IMR-90 (cell line): ENCODE measurements around the gene FYB2. TPM values are rescaled to one million over a fixed set of nuclear protein-coding genes. Genes with fewer than 3 reads are reported as not detected.
A peak's percentile ranks its signal among the peaks of the same experiment; 100 is the strongest.

Source experiments
- ATAC-seq: fragments of 200-7000 bp; cut with Tn5 transposase; 2 replicates; pipeline ENCODE4 v1.9.1; 2020; ENCODE audit warnings: low read depth, mild to moderate bottlenecking, moderate library complexity
- BruUV-seq: library from RNA; stranded (reverse); fragments of 400-500 nt; replicated peaks from 2 replicates; lab custom pipeline; 2021; lab: Mats Ljungman, UMichigan
- CTCF ChIA-PET: fragments of 300-600 bp; formaldehyde crosslinking; extraction: SDS; loops from one replicate; lab custom pipeline; 2021; ENCODE audit warnings: antibody characterized with exemption; lab: Yijun Ruan, JAX
- POLR2A ChIA-PET: fragments of 300-600 bp; sonication (Branson Sonifier 250); formaldehyde crosslinking; loops from one replicate; lab custom pipeline; 2022; ENCODE audit warnings: antibody characterized with exemption; ENCODE audit not compliant: unreplicated experiment; lab: Charles Lee
- DNase-seq: peaks from one replicate; pipeline ENCODE4 v3.0.0; 2013
- H2AFZ ChIP-seq: replicated peaks from 2 replicates; pipeline ENCODE3; 2013; ENCODE audit warnings: low read length, mild to moderate bottlenecking; ENCODE audit not compliant: poor library complexity
- H2AK5ac ChIP-seq: 2 replicates; pipeline ENCODE4 v1.6.1; 2013; ENCODE audit warnings: low read depth, low read length, inconsistent platforms
- H2AK9ac ChIP-seq: replicated peaks from 2 replicates; pipeline ENCODE3; 2013; ENCODE audit warnings: mild to moderate bottlenecking, low read depth, low read length, moderate library complexity; ENCODE audit not compliant: poor library complexity
- H2BK120ac ChIP-seq: 2 replicates; pipeline ENCODE4 v1.6.1; 2013; ENCODE audit warnings: low read depth, low read length, inconsistent platforms
- H2BK15ac ChIP-seq: 3 replicates; pipeline ENCODE4 v1.6.1; 2013; ENCODE audit warnings: low read depth, low read length, inconsistent platforms
- H2BK20ac ChIP-seq: 2 replicates; pipeline ENCODE4 v1.6.1; 2013; ENCODE audit warnings: low read depth, mild to moderate bottlenecking, inconsistent platforms, low read length, moderate library complexity
- H2BK5ac ChIP-seq: 2 replicates; pipeline ENCODE4 v1.6.1; 2013; ENCODE audit warnings: mild to moderate bottlenecking, low read depth, low read length, inconsistent platforms; ENCODE audit not compliant: poor library complexity, severe bottlenecking
- H3K14ac ChIP-seq: replicated peaks from 2 replicates; pipeline ENCODE4 v1.6.1; 2013; ENCODE audit warnings: low read depth, low read length, inconsistent platforms
- H3K18ac ChIP-seq: 2 replicates; pipeline ENCODE4 v1.6.1; 2013; ENCODE audit warnings: low read depth, low read length, control low read depth
- H3K23ac ChIP-seq: 2 replicates; pipeline ENCODE4 v1.6.1; 2013; ENCODE audit warnings: low read depth, low read length, inconsistent platforms
- H3K27ac ChIP-seq: 2 replicates; pipeline ENCODE4 v1.5.1; 2013; ENCODE audit warnings: mild to moderate bottlenecking, control low read depth, low read length; ENCODE audit not compliant: insufficient read depth
- H3K27me3 ChIP-seq: 2 replicates; pipeline ENCODE4 v1.6.1; 2013; ENCODE audit warnings: low read length; ENCODE audit not compliant: control insufficient read depth, insufficient read depth
- H3K36me3 ChIP-seq: 2 replicates; pipeline ENCODE4 v1.6.1; 2013; ENCODE audit warnings: low read length, mixed read lengths; ENCODE audit not compliant: control insufficient read depth, insufficient read depth
- H3K4ac ChIP-seq: 2 replicates; pipeline ENCODE4 v1.6.1; 2013; ENCODE audit warnings: low read depth, low read length, inconsistent platforms
- H3K4me1 ChIP-seq: 2 replicates; pipeline ENCODE4 v1.6.1; 2013; ENCODE audit warnings: low read length, mixed read lengths; ENCODE audit not compliant: control insufficient read depth, insufficient read depth
- H3K4me2 ChIP-seq: 2 replicates; pipeline ENCODE4 v1.6.1; 2013; ENCODE audit warnings: low read depth, mild to moderate bottlenecking, control low read depth, low read length, moderate library complexity
- H3K4me3 ChIP-seq: 2 replicates; pipeline ENCODE4 v1.5.1; 2013; ENCODE audit warnings: low read depth, mild to moderate bottlenecking, control low read depth, low read length, moderate library complexity; ENCODE audit not compliant: insufficient read depth
- H3K56ac ChIP-seq: 2 replicates; pipeline ENCODE4 v1.6.1; 2013; ENCODE audit warnings: low read length, inconsistent platforms; ENCODE audit not compliant: insufficient read depth; ENCODE audit errors: extremely low read depth
- H3K79me1 ChIP-seq, 2 experiments: 2 replicates each; pipeline ENCODE4 v1.6.1; 2013; ENCODE audit warnings: low read length in 2 of 2, inconsistent platforms in 1 of 2, low read depth in 1 of 2
- H3K9ac ChIP-seq: 2 replicates; pipeline ENCODE4 v1.6.1; 2013; ENCODE audit warnings: low read depth, low read length, control low read depth
- H3K9me1 ChIP-seq: 2 replicates; pipeline ENCODE4 v1.6.1; 2013; ENCODE audit warnings: low read length, inconsistent platforms; ENCODE audit not compliant: insufficient read depth
- H3K9me3 ChIP-seq: 2 replicates; pipeline ENCODE4 v1.6.1; 2013; ENCODE audit warnings: low read length; ENCODE audit not compliant: control insufficient read depth, insufficient read depth
- H4K20me1 ChIP-seq: 2 replicates; pipeline ENCODE4 v1.6.1; 2013; ENCODE audit warnings: low read length, inconsistent platforms; ENCODE audit not compliant: insufficient read depth
- H4K5ac ChIP-seq: 2 replicates; pipeline ENCODE4 v1.6.1; 2013; ENCODE audit warnings: mild to moderate bottlenecking, low read depth, low read length, control low read depth
- H4K8ac ChIP-seq, 2 experiments: 2 replicates each; pipeline ENCODE4 v1.6.1; 2013; ENCODE audit warnings: low read depth in 2 of 2, low read length in 2 of 2, control low read depth in 1 of 2, inconsistent platforms in 1 of 2
- H4K91ac ChIP-seq: 2 replicates; pipeline ENCODE4 v1.6.1; 2013; ENCODE audit warnings: low read depth, low read length, inconsistent platforms; ENCODE audit not compliant: insufficient read depth
- CEBPB ChIP-seq: IDR thresholded peaks from 2 replicates; pipeline ENCODE4 v1.6.1; 2012; ENCODE audit warnings: low read depth, low read length, improper control_type of control experiment
- MAFK ChIP-seq: IDR thresholded peaks from 2 replicates; pipeline ENCODE4 v1.6.1; 2012; ENCODE audit warnings: low read depth, low read length, improper control_type of control experiment
- NFE2L2 ChIP-seq: fragments of 150-350 bp; IDR thresholded peaks from 2 replicates; pipeline ENCODE4 v1.6.1; 2016; ENCODE audit warnings: low read depth, mild to moderate bottlenecking, low read length
- RFX5 ChIP-seq: IDR thresholded peaks from 2 replicates; pipeline ENCODE4 v1.8.0; 2012; ENCODE audit warnings: low read depth, mild to moderate bottlenecking, low read length, moderate library complexity
- WGBS, 2 experiments: methylation state at CpG; one replicate each; pipeline versions ENCODE4 v1.1.5 to v1.1.7; 2013; ENCODE audit warnings: missing lambda C conversion rate in 2 of 2; ENCODE audit not compliant: insufficient read length in 1 of 2; ENCODE audit errors: extremely low coverage in 2 of 2; 5-methylcytosine and 5-hydroxymethylcytosine counted together
- dilution Hi-C: fragments of 300-500 bp; cut with HindIII; formaldehyde crosslinking; loops from one replicate; pipeline ENCODE4 v1.14.3; 2018; ENCODE audit warnings: low sequenced_read_pairs; ENCODE audit not compliant: unreplicated experiment
- in situ Hi-C: fragments of 300-500 bp; cut with MboI; formaldehyde crosslinking; loops from 3 replicates; pipeline ENCODE4 v1.14.3; 2019; ENCODE audit warnings: low sequenced_read_pairs, inconsistent platforms, mixed read lengths
- intact Hi-C: fragments of 100-400 bp; cut with micrococcal nuclease; formaldehyde crosslinking; loops from 2 replicates; pipeline ENCODE4 v1.10.0; 2022
- polyA plus RNA-seq, 3 experiments: library from polyadenylated mRNA; depleted of rRNA; stranded (reverse); fragments of >200 nt; gene quantifications; 2 replicates each; pipeline ENCODE4 v1.2.3, GENCODE V29; 2012; ENCODE audit warnings: low replicate concordance in 1 of 3
- total RNA-seq: library from RNA; depleted of rRNA; stranded (reverse); fragments of >200 nt; gene quantifications from 2 replicates; pipeline ENCODE4 v1.2.3, GENCODE V29; 2012

Gene FYB2
- total and polyA plus RNA-seq, 2 of the 4 experiments (the other 2 are of a cell fraction), result under 0.01 TPM; not detected in 1

DNA sequence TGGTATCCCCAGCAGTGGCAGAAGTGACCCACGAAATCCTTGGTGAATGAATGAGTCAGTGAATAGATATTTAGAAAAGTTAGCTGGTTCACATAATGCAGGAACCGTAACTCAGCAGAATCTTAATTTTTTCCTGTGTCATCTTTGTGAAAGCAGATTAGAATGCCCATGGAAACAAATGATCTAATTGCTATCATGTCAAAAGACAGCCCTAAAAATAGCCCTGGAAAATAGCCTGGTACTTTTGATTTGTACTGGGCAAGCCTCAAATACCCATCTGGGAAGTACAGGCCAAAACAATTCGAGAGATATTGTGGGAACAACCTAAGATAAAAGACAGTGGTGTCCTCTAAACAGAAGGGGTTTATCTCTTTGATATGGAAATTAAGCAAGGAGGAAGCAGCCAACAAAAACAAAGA lies 21.1 kb downstream of the FYB2 start:
- Histone ChIP-seq H3K36me3 (no peaks in the 10 kb centered on the region), H2BK15ac (no peak overlapping the region), H3K9ac (no peak overlapping the region), H2AK9ac (no peak overlapping the region), H3K14ac (no peak overlapping the region), H4K8ac (no peak overlapping the region), H3K23ac (no peak overlapping the region), H3K4me3 (no peak overlapping the region), H3K27me3 (no peaks in the 10 kb centered on the region; the same call in 1 of the 2 replicates), H4K5ac (no peak overlapping the region), H3K4ac (no peak overlapping the region), H3K27ac (no peak overlapping the region), H3K9me1 (peaks cover 10% of the 10 kb centered on the region), H2AFZ (no peak overlapping the region), H2BK20ac (no peak overlapping the region), H4K91ac (no peak overlapping the region), H3K4me1 (peaks cover 11% of the 10 kb centered on the region), H3K9me3 (no peaks in the 10 kb centered on the region), H2BK5ac (no peak overlapping the region), H3K4me2 (no peak overlapping the region), H2AK5ac (no peak overlapping the region), H3K79me1 (no peaks in the 10 kb centered on the region), H3K18ac (peak overlapping the region; percentile 31; the same call in 1 of the 2 replicates), H4K20me1 (no peaks in the 10 kb centered on the region), H3K56ac (no peak overlapping the region), H2BK120ac (no peak overlapping the region)
- ChIA-PET CTCF (interaction anchor here (1.2 kb wide), 1 partner anchor 23 kb away, joined by 3 read pairs; no protein-coding TSS in a partner anchor), POLR2A (no interaction called here)
- BruUV-seq, result no TSS peak
- dilution Hi-C loops, result no loop called here
- intact Hi-C loops, result no loop called here
- WGBS, 2 experiments, result no CpG with 5 or more reads among the region's 3 CpGs
- TF ChIP-seq CEBPB, result no peak
- TF ChIP-seq MAFK, result peak; percentile 59
- TF ChIP-seq NFE2L2, result peak; percentile 9; the same call in 1 of the 2 replicates
- peak; percentile 85 for TF ChIP-seq RFX5
- DNase-seq (peak; percentile 62), ATAC-seq (peak; percentile 65)
- in situ Hi-C loops, result no loop called here
